Mucosa of gallbladder (tissue), 1 donor: ENCODE measurements around the gene IGF1R. TPM values are rescaled to one million over a fixed set of nuclear protein-coding genes. Genes with fewer than 3 reads are reported as not detected.

ENCODE experiments used
- DNase-seq: peaks from one replicate; pipeline ENCODE4 v3.0.0-alpha.2; 2020; ENCODE audit warnings: low spot score
- total RNA-seq: library from RNA; stranded (reverse); gene quantifications from one replicate; pipeline ENCODE4 v1.2.1, GENCODE V29; 2021
- donor health status: DM: no; HTN: no; CAD: no.

Gene IGF1R
- total RNA-seq, 1 donor from 2014 or later = 46.9 TPM

GRCh38 chr15:98703126-98703685 is 54.9 kb downstream of the IGF1R start:
- no peak for DNase-seq

- no peak for DNase-seq
Measured at GRCh38 chr15:98705070-98705469, 56.7 kb downstream of the IGF1R start.

- DNase-seq = no peak
Measured at GRCh38 chr15:98706387-98706786, 58.0 kb downstream of the IGF1R start.

- DNase-seq = no peak
Measured at GRCh38 chr15:98706986-98707385, 58.6 kb downstream of the IGF1R start.

GRCh38 chr15:98708037-98708590 is 59.8 kb downstream of the IGF1R start:
- DNase-seq = no peak

GRCh38 chr15:98711810-98712209 is 63.5 kb downstream of the IGF1R start:
- DNase-seq = no peak

- no peak for DNase-seq
Measured at GRCh38 chr15:98712845-98713584, 64.7 kb downstream of the IGF1R start.

- DNase-seq = no peak
Measured at GRCh38 chr15:98713585-98714001, 65.3 kb downstream of the IGF1R start.

GRCh38 chr15:98714922-98715321 is 66.6 kb downstream of the IGF1R start:
- no peak for DNase-seq

GRCh38 chr15:98715401-98715800 is 67.1 kb downstream of the IGF1R start:
- no peak for DNase-seq

GRCh38 chr15:98715890-98716443 is 67.6 kb downstream of the IGF1R start:
- DNase-seq = no peak

- DNase-seq = no peak
Measured at GRCh38 chr15:98717371-98717770, 69.0 kb downstream of the IGF1R start.

- no peak for DNase-seq
Measured at GRCh38 chr15:98717942-98718341, 69.6 kb downstream of the IGF1R start.

- DNase-seq = no peak
Measured at GRCh38 chr15:98718426-98719136, 70.2 kb downstream of the IGF1R start.

- no peak for DNase-seq
Measured at GRCh38 chr15:98719137-98719740, 70.9 kb downstream of the IGF1R start.

- no peak for DNase-seq
Measured at GRCh38 chr15:98720031-98720430, 71.7 kb downstream of the IGF1R start.

GRCh38 chr15:98720577-98721565 is 72.5 kb downstream of the IGF1R start:
- no peak for DNase-seq

GRCh38 chr15:98722209-98722608 is 73.9 kb downstream of the IGF1R start:
- DNase-seq = no peak

- DNase-seq = no peak
Measured at GRCh38 chr15:98722645-98723044, 74.3 kb downstream of the IGF1R start.

GRCh38 chr15:98723195-98723594 is 74.9 kb downstream of the IGF1R start:
- no peak for DNase-seq

- no peak for DNase-seq
Measured at GRCh38 chr15:98724048-98724447, 75.7 kb downstream of the IGF1R start.
